Immature natural killer cell (primary cell): ENCODE results near the gene MAP3K10. TPM values are rescaled to one million over a fixed set of nuclear protein-coding genes. Genes with fewer than 3 reads are reported as not detected.
A peak's percentile ranks its signal among the peaks of the same experiment; 100 is the strongest.
"Not testable (repeated sequence)": the region's sequence is repeated elsewhere in the genome, so short reads cannot be mapped to it uniquely, and the experiment has no call there.

Experiments used
- DNase-seq, 3 donors: peaks; one replicate each; pipeline ENCODE4 v3.0.0; 2022; ENCODE audit warnings: mixed read lengths in 1 of 3
- H3K27ac Mint-ChIP-seq, 6 donors: one replicate each; pipeline ENCODE4 v1.8.0; 2020; ENCODE audit warnings: mixed read lengths in 6 of 6, mild to moderate bottlenecking in 5 of 6, inconsistent platforms in 4 of 6, moderate library complexity in 3 of 6
- H3K27me3 Mint-ChIP-seq, 3 donors: one replicate each; pipeline ENCODE4 v1.8.0; 2020 to 2021; ENCODE audit warnings: low read depth in 3 of 3, mild to moderate bottlenecking in 3 of 3, mixed read lengths in 3 of 3, moderate library complexity in 3 of 3, inconsistent platforms in 1 of 3
- H3K36me3 Mint-ChIP-seq, 3 donors: one replicate each; pipeline ENCODE4 v1.8.0; 2020; ENCODE audit warnings: mixed read lengths in 3 of 3, inconsistent platforms in 2 of 3, mild to moderate bottlenecking in 2 of 3
- H3K4me1 Mint-ChIP-seq, 2 donors: one replicate each; pipeline ENCODE4 v1.8.0; 2020; ENCODE audit warnings: inconsistent platforms in 2 of 2, mild to moderate bottlenecking in 2 of 2, mixed read lengths in 2 of 2, moderate library complexity in 1 of 2
- H3K4me3 Mint-ChIP-seq, 5 donors: one replicate each; pipeline ENCODE4 v1.8.0; 2020; ENCODE audit warnings: mild to moderate bottlenecking in 5 of 5, mixed read lengths in 5 of 5, inconsistent platforms in 3 of 5, moderate library complexity in 3 of 5
- H3K9me3 Mint-ChIP-seq, 6 donors: one replicate each; pipeline ENCODE4 v1.8.0; 2020; ENCODE audit warnings: mild to moderate bottlenecking in 6 of 6, mixed read lengths in 6 of 6, inconsistent platforms in 4 of 6, moderate library complexity in 3 of 6
- polyA plus RNA-seq, 3 donors: library from polyadenylated mRNA; unstranded; fragments of 300-500 nt; fragmentation: Illumina TruSeq; gene quantifications; one replicate each; pipeline ENCODE4 v1.2.3, GENCODE V29; 2021

Gene MAP3K10
- polyA plus RNA-seq, 3 donors from 2014 or later, result 0.36 to 0.42 TPM; not detected in 1

GRCh38 chr19:40157059-40157458 lies 34.2 kb upstream of the MAP3K10 start:
- H3K4me3 Mint-ChIP-seq, result peak overlapping the region; percentile 62 to 76 (median 69)
- H3K36me3 Mint-ChIP-seq, result no peaks in the 10 kb centered on the region
- H3K9me3 Mint-ChIP-seq, result peaks cover 0 to 1% (median 0%) of the 10 kb centered on the region in 6 donors
- peaks cover 52 to 57% of the 10 kb centered on the region in 2 donors for H3K4me1 Mint-ChIP-seq
- DNase-seq, result peak; percentile 66 to 68 (median 67)
- H3K27me3 Mint-ChIP-seq, result peaks cover under 1 to 9% (median 7%) of the 10 kb centered on the region in 3 donors
- peak overlapping the region; percentile 72 to 89 (median 87) for H3K27ac Mint-ChIP-seq

- no peak for DNase-seq
- peaks cover 0 to 10% (median 3%) of the 10 kb centered on the region in 6 donors for H3K9me3 Mint-ChIP-seq
- no peak overlapping the region for H3K4me3 Mint-ChIP-seq
- peaks cover 75 to 79% of the 10 kb centered on the region in 2 donors for H3K4me1 Mint-ChIP-seq
- H3K27me3 Mint-ChIP-seq, result peaks cover 22 to 31% (median 31%) of the 10 kb centered on the region in 3 donors
- H3K36me3 Mint-ChIP-seq, result no peaks in the 10 kb centered on the region
- H3K27ac Mint-ChIP-seq, result peak overlapping the region; percentile 3 to 73 (median 46)
These were observed 31.5 kb upstream of the MAP3K10 start for GRCh38 chr19:40159744-40160143.

- Mint-ChIP-seq H3K27ac (peak overlapping the region in 5 of 6 donors; percentile 39 to 99 (median 95)), H3K4me3 (peak overlapping the region in 2 of 5 donors; percentile 30 to 65), H3K4me1 (peaks cover 62 to 68% of the 10 kb centered on the region in 2 donors), H3K36me3 (no peaks in the 10 kb centered on the region), H3K9me3 (peaks cover 0 to 10% (median 3%) of the 10 kb centered on the region in 6 donors), H3K27me3 (peaks cover 27 to 38% (median 31%) of the 10 kb centered on the region in 3 donors)
- no peak for DNase-seq
These were observed 29.1 kb upstream of the MAP3K10 start for GRCh38 chr19:40162104-40162503.

GRCh38 chr19:40163541-40164129 lies 27.6 kb upstream of the MAP3K10 start:
- H3K27ac Mint-ChIP-seq, result peak overlapping the region; percentile 80 to 100 (median 92)
- peaks cover 27 to 38% (median 29%) of the 10 kb centered on the region in 3 donors for H3K27me3 Mint-ChIP-seq
- peak in 2 of 3 donors; percentile 9 to 45 for DNase-seq
- no peaks in the 10 kb centered on the region for H3K36me3 Mint-ChIP-seq
- peaks cover 0 to 10% (median 3%) of the 10 kb centered on the region in 6 donors for H3K9me3 Mint-ChIP-seq
- H3K4me1 Mint-ChIP-seq, result peaks cover 50 to 53% of the 10 kb centered on the region in 2 donors
- peak overlapping the region; percentile 27 to 83 (median 75) for H3K4me3 Mint-ChIP-seq

- Mint-ChIP-seq H3K4me1 (peaks cover 41 to 42% of the 10 kb centered on the region in 2 donors), H3K27ac (peak overlapping the region; percentile 13 to 91 (median 80))
These were observed 25.8 kb upstream of the MAP3K10 start for GRCh38 chr19:40165362-40165937.

GRCh38 chr19:40169482-40170302 lies 21.5 kb upstream of the MAP3K10 start:
- not testable (repeated sequence) for H3K27ac Mint-ChIP-seq

More at GRCh38 chr19:40165362-40165937, 25.8 kb upstream of the MAP3K10 start:
- Mint-ChIP-seq H3K27me3 (peaks cover 27 to 35% (median 29%) of the 10 kb centered on the region in 3 donors), H3K4me3 (peak overlapping the region in 4 of 5 donors; percentile 2 to 62 (median 32)), H3K9me3 (peaks cover 0 to 10% (median 3%) of the 10 kb centered on the region in 6 donors), H3K36me3 (no peaks in the 10 kb centered on the region)
- DNase-seq, result peak; percentile 61 to 69 (median 66)

GRCh38 chr19:40170303-40170989 lies 20.8 kb upstream of the MAP3K10 start:
- not testable (repeated sequence) for H3K4me3 Mint-ChIP-seq, H3K4me1 Mint-ChIP-seq, H3K27me3 Mint-ChIP-seq, H3K36me3 Mint-ChIP-seq, H3K9me3 Mint-ChIP-seq, DNase-seq
- H3K27ac Mint-ChIP-seq, result peak overlapping the region in 1 of 6 donors; percentile 36

More at GRCh38 chr19:40169482-40170302, 21.5 kb upstream of the MAP3K10 start:
- not testable (repeated sequence) for H3K9me3 Mint-ChIP-seq, H3K27me3 Mint-ChIP-seq, DNase-seq, H3K36me3 Mint-ChIP-seq, H3K4me3 Mint-ChIP-seq
- H3K4me1 Mint-ChIP-seq, result peaks cover 8 to 10% of the 10 kb centered on the region in 2 donors

- H3K9me3 Mint-ChIP-seq, H3K4me3 Mint-ChIP-seq, H3K27me3 Mint-ChIP-seq, H3K36me3 Mint-ChIP-seq, H3K4me1 Mint-ChIP-seq, DNase-seq: not testable (repeated sequence)
- H3K27ac Mint-ChIP-seq, result peak overlapping the region in 1 of 6 donors; percentile 40
These were observed 19.9 kb upstream of the MAP3K10 start for GRCh38 chr19:40171293-40171692.

GRCh38 chr19:40174092-40174491 lies 17.1 kb upstream of the MAP3K10 start:
- Mint-ChIP-seq H3K27ac (no peak overlapping the region), H3K4me1 (no peaks in the 10 kb centered on the region), H3K4me3 (no peak overlapping the region), H3K36me3 (no peaks in the 10 kb centered on the region), H3K9me3 (no peaks in the 10 kb centered on the region), H3K27me3 (peaks cover 0 to 4% (median 2%) of the 10 kb centered on the region in 3 donors)
- no peak for DNase-seq

GRCh38 chr19:40175820-40176219 lies 15.4 kb upstream of the MAP3K10 start:
- Mint-ChIP-seq H3K27me3 (peaks cover 3 to 4% (median 4%) of the 10 kb centered on the region in 3 donors), H3K36me3 (no peaks in the 10 kb centered on the region), H3K9me3 (no peaks in the 10 kb centered on the region), H3K4me3 (no peak overlapping the region), H3K4me1 (no peaks in the 10 kb centered on the region), H3K27ac (peak overlapping the region in 1 of 6 donors; percentile 56)
- DNase-seq, result no peak

GRCh38 chr19:40177286-40178070 lies 13.7 kb upstream of the MAP3K10 start:
- Mint-ChIP-seq H3K4me1 (no peaks in the 10 kb centered on the region), H3K4me3 (no peak overlapping the region), H3K9me3 (no peaks in the 10 kb centered on the region), H3K36me3 (no peaks in the 10 kb centered on the region), H3K27me3 (peaks cover 3 to 4% (median 4%) of the 10 kb centered on the region in 3 donors), H3K27ac (no peak overlapping the region)
- DNase-seq, result no peak

- DNase-seq, result no peak
- Mint-ChIP-seq H3K9me3 (no peaks in the 10 kb centered on the region), H3K27ac (peak overlapping the region in 1 of 6 donors; percentile 67), H3K4me3 (no peak overlapping the region), H3K36me3 (no peaks in the 10 kb centered on the region), H3K27me3 (peaks cover 2 to 4% (median 3%) of the 10 kb centered on the region in 3 donors), H3K4me1 (no peaks in the 10 kb centered on the region)
These were observed 12.5 kb upstream of the MAP3K10 start for GRCh38 chr19:40178756-40179155.

GRCh38 chr19:40184273-40184672 lies 7.0 kb upstream of the MAP3K10 start:
- H3K4me3 Mint-ChIP-seq, result no peak overlapping the region
- H3K4me1 Mint-ChIP-seq, result no peaks in the 10 kb centered on the region
- no peak overlapping the region for H3K27ac Mint-ChIP-seq
- peaks cover 2 to 3% (median 2%) of the 10 kb centered on the region in 3 donors for H3K27me3 Mint-ChIP-seq
- H3K9me3 Mint-ChIP-seq, result no peaks in the 10 kb centered on the region
- no peak for DNase-seq
- no peaks in the 10 kb centered on the region for H3K36me3 Mint-ChIP-seq
